CD4-positive, alpha-beta T cell (primary cell): Measurements from ENCODE around the gene FYN. TPM values are rescaled to one million over a fixed set of nuclear protein-coding genes. Genes with fewer than 3 reads are reported as not detected.

Experiments used
- ATAC-seq: fragments of 200-7000 bp; cut with Tn5 transposase; one replicate; pipeline ENCODE4 v1.10.0; 2022; ENCODE audit warnings: mild to moderate bottlenecking; ENCODE audit not compliant: poor library complexity
- CTCF ChIA-PET: fragments of 350-600 bp; sonication (Branson Sonifier 250); formaldehyde crosslinking; loops from one replicate; lab custom pipeline; 2021; ENCODE audit warnings: antibody characterized with exemption, inconsistent platforms; lab: Charles Lee
- POLR2A ChIA-PET: fragments of 350-600 bp; sonication (Branson Sonifier 250); formaldehyde crosslinking; loops from one replicate; lab custom pipeline; 2021; ENCODE audit warnings: antibody characterized with exemption, inconsistent platforms; lab: Charles Lee
- DNase-seq, 14 experiments: peaks; one replicate each; pipeline ENCODE4 v3.0.0-alpha.2; 2013 to 2020; ENCODE audit warnings: mixed read lengths in 2 of 14
- H3K27ac ChIP-seq, 2 donors: one replicate each; pipeline versions ENCODE4 v1.5.1 to v1.7.0; 2013; ENCODE audit warnings: low read length in 2 of 2, low read depth in 1 of 2, mild to moderate bottlenecking in 1 of 2
- H3K27me3 ChIP-seq, 2 experiments: 1 replicate in 1 of 2; 2 replicates in 1 of 2; pipeline versions ENCODE4 v1.6.1 to v1.7.0; 2013; ENCODE audit warnings: low read length in 2 of 2, control low read depth in 1 of 2, mild to moderate bottlenecking in 1 of 2, moderate library complexity in 1 of 2; ENCODE audit not compliant: insufficient read depth in 2 of 2, control insufficient read depth in 1 of 2
- H3K36me3 ChIP-seq: one replicate; pipeline ENCODE4 v1.6.1; 2013; ENCODE audit warnings: low read length, control low read depth; ENCODE audit not compliant: insufficient read depth
- H3K4me1 ChIP-seq: one replicate; pipeline ENCODE4 v1.6.1; 2013; ENCODE audit warnings: low read length, control low read depth; ENCODE audit not compliant: insufficient read depth
- H3K4me3 ChIP-seq: one replicate; pipeline ENCODE4 v1.5.1; 2013; ENCODE audit warnings: mild to moderate bottlenecking, low read length, moderate library complexity
- H3K9me3 ChIP-seq, 2 experiments: 1 replicate in 1 of 2; 2 replicates in 1 of 2; pipeline versions ENCODE4 v1.6.1 to v1.7.0; 2013; ENCODE audit warnings: low read length in 2 of 2, mild to moderate bottlenecking in 2 of 2, control low read depth in 1 of 2, moderate library complexity in 1 of 2; ENCODE audit not compliant: control insufficient read depth in 1 of 2, insufficient read depth in 1 of 2
- H3K27ac Mint-ChIP-seq: one replicate; pipeline ENCODE4 v1.8.0; 2020; ENCODE audit warnings: mixed read lengths
- H3K27me3 Mint-ChIP-seq: one replicate; pipeline ENCODE4 v1.8.0; 2021; ENCODE audit warnings: mixed read lengths
- H3K36me3 Mint-ChIP-seq: one replicate; pipeline ENCODE4 v1.8.0; 2021; ENCODE audit warnings: low read depth, mixed read lengths
- H3K4me1 Mint-ChIP-seq: one replicate; pipeline ENCODE4 v1.8.0; 2021; ENCODE audit warnings: low read depth, mixed read lengths
- H3K4me3 Mint-ChIP-seq: one replicate; pipeline ENCODE4 v1.8.0; 2020; ENCODE audit warnings: mild to moderate bottlenecking, mixed read lengths
- H3K9me3 Mint-ChIP-seq: one replicate; pipeline ENCODE4 v1.8.0; 2020; ENCODE audit warnings: mixed read lengths
- CTCF ChIP-seq: fragments of 200-600 bp; IDR thresholded peaks from one replicate; pipeline ENCODE4 v1.8.0; 2022; ENCODE audit warnings: antibody characterized with exemption, mild to moderate bottlenecking
- intact Hi-C, 2 experiments: fragments of 100-400 bp; cut with DNase I in 1 of 2; cut with micrococcal nuclease in 1 of 2; formaldehyde crosslinking; loops; one replicate each; pipeline versions ENCODE4 v1.15.1 to v1.9.0; 2023 to 2025; cut with DNase I, micrococcal nuclease
- total RNA-seq, 174 experiments: library from RNA in 2 of 174; stranded (reverse) in 2 of 174; gene quantifications; one replicate each; pipeline ENCODE4 v1.2.3 and lab custom pipeline; 2021 to 2026

The FYN gene
- total RNA-seq, 2 experiments from 2014 or later: 419 TPM

DNA sequence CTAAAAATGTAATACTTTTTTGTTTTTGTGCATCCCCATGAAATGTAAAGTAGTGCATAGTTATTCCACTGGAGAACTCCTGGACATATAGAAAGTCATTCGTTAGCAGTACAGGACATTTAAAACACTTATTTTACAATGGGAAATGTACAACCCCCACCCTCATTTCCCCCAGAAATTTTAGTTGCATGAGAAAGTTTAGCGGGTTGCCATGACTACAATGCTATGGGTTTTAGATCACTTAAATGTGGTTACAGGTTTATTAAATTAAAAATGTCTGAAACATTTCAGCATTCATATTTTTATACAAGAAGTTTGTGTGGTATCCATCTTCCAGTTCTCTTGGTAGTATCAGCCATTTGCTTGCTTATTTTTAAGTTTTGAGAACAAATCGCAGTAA is 212.7 kb downstream of the FYN start:
- Histone ChIP-seq H3K27ac (no peak overlapping the region), H3K4me1 (no peaks in the 10 kb centered on the region), H3K27me3 (no peaks in the 10 kb centered on the region), H3K4me3 (no peak overlapping the region), H3K36me3 (peaks cover 52% of the 10 kb centered on the region), H3K9me3 (no peaks in the 10 kb centered on the region)
- TF ChIP-seq CTCF: no peak
- Mint-ChIP-seq H3K4me1 (no peaks in the 10 kb centered on the region), H3K36me3 (peaks cover 62% of the 10 kb centered on the region), H3K9me3 (no peaks in the 10 kb centered on the region), H3K27ac (no peak overlapping the region), H3K27me3 (no peaks in the 10 kb centered on the region), H3K4me3 (no peak overlapping the region)
- DNase-seq: no peak
- intact Hi-C loops: no loop called here
- POLR2A ChIA-PET: no interaction called here
- CTCF ChIA-PET: no interaction called here
- no peak for ATAC-seq

DNA sequence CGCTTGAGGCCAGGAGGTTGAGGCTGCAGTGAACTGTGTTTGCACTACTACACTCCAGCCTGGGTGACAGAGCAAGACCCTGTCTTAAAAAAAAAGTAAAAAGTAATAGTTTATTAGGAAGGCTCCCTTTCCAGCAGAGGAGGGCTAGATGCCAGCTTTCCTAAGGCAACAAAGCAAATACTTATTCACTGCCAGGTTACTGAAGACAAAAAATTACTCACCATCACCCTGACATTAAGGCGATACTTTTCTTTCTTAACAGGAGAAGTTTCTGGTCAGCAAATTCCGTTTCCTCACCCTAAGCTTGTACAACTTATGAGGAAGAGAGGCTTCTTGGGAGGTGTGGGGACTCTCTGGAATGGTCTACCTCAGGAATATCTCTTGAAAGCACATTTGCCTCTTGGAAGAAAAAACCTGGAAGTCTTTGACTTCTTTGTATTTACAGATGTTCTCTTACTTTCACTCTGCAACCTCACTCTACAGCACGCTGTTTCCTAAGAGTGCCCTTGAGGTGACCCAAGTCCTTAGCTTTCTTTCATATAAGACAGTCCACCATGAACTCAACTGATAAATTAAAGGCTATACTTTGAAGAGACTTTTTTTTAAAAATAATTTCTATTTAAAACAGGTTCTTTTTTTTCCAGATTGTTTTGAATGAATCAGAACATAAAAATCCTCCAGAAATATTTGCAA is 214.6 kb downstream of the FYN start:
- no peak overlapping the region for H3K4me3 ChIP-seq
- Mint-ChIP-seq H3K9me3 (no peaks in the 10 kb centered on the region), H3K36me3 (peaks cover 51% of the 10 kb centered on the region), H3K4me1 (no peaks in the 10 kb centered on the region), H3K27me3 (no peaks in the 10 kb centered on the region), H3K27ac (peak overlapping the region; percentile 30), H3K4me3 (no peak overlapping the region)
- no peaks in the 10 kb centered on the region for H3K27me3 ChIP-seq
- POLR2A ChIA-PET: interaction anchor here (0.6 to 1.1 kb wide), 2 partner anchors 15 to 400 kb away, joined by 3 read pairs; a partner anchor contains a TSS
- CTCF ChIA-PET: interaction anchor here (0.6 kb wide), 2 partner anchors 22 to 216 kb away, joined by 3 to 4 read pairs; no protein-coding TSS in a partner anchor
- H3K36me3 ChIP-seq: peaks cover 37% of the 10 kb centered on the region
- no peaks in the 10 kb centered on the region for H3K9me3 ChIP-seq
- H3K27ac ChIP-seq: no peak overlapping the region
- no peak for TF ChIP-seq CTCF
- no peaks in the 10 kb centered on the region for H3K4me1 ChIP-seq
- intact Hi-C loops: no loop called here
- ATAC-seq: no peak
- no peak for DNase-seq

- Histone ChIP-seq H3K4me1 (no peaks in the 10 kb centered on the region), H3K27ac (no peak overlapping the region), H3K4me3 (no peak overlapping the region), H3K36me3 (peaks cover 24% of the 10 kb centered on the region), H3K9me3 (no peaks in the 10 kb centered on the region), H3K27me3 (no peaks in the 10 kb centered on the region)
- no peak for TF ChIP-seq CTCF
- POLR2A ChIA-PET: no interaction called here
- H3K27me3 Mint-ChIP-seq: no peaks in the 10 kb centered on the region
- no peak overlapping the region for H3K4me3 Mint-ChIP-seq
- no peaks in the 10 kb centered on the region for H3K9me3 Mint-ChIP-seq
- ATAC-seq (no peak), DNase-seq (no peak)
- no peak overlapping the region for H3K27ac Mint-ChIP-seq
- CTCF ChIA-PET: no interaction called here
- peaks cover 47% of the 10 kb centered on the region for H3K36me3 Mint-ChIP-seq
- intact Hi-C loops: no loop called here
- H3K4me1 Mint-ChIP-seq: no peaks in the 10 kb centered on the region
These were observed 216.1 kb downstream of the FYN start for GRCh38 chr6:111657146-111657545.
